DND-41 (cell line): ENCODE results near the gene CYTH4.

Experiments used
- ATAC-seq: fragments of 200-7000 bp; cut with Tn5 transposase; 3 replicates; pipeline ENCODE4 v1.9.1; 2021; ENCODE audit warnings: low read depth; ENCODE audit not compliant: insufficient read depth
- DNase-seq: peaks from one replicate; pipeline ENCODE4 v3.0.0-alpha.2; 2020
- H2AFZ ChIP-seq: 2 replicates; pipeline ENCODE4 v1.6.0; 2012; ENCODE audit warnings: low read depth, low read length
- H3K27ac ChIP-seq: 2 replicates; pipeline ENCODE4 v1.5.1; 2012; ENCODE audit warnings: low read length, inconsistent platforms
- H3K27me3 ChIP-seq: fragments of 200-600 bp; sonication (generic); 2 replicates; pipeline ENCODE4 v1.6.0; 2012; ENCODE audit warnings: low read length, mild to moderate bottlenecking, inconsistent platforms; ENCODE audit not compliant: insufficient read depth, poor library complexity
- H3K36me3 ChIP-seq: 2 replicates; pipeline ENCODE4 v1.5.1; 2012; ENCODE audit warnings: low read length, inconsistent platforms; ENCODE audit not compliant: insufficient read depth
- H3K4me1 ChIP-seq: 2 replicates; pipeline ENCODE4 v1.5.1; 2012; ENCODE audit warnings: mild to moderate bottlenecking, low read length; ENCODE audit not compliant: insufficient read depth
- H3K4me2 ChIP-seq: 2 replicates; pipeline ENCODE4 v1.6.0; 2012; ENCODE audit warnings: mild to moderate bottlenecking, moderate library complexity, low read length, inconsistent platforms; ENCODE audit not compliant: insufficient read depth
- H3K4me3 ChIP-seq, 2 experiments: fragments of 200-600 bp in 1 of 2; shearing (Covaris generic) in 1 of 2; 2 replicates each; pipeline ENCODE4 v1.5.1; 2012 to 2016; ENCODE audit warnings: inconsistent platforms in 2 of 2, low read length in 2 of 2, mild to moderate bottlenecking in 2 of 2, low read depth in 1 of 2, moderate library complexity in 1 of 2
- H3K79me2 ChIP-seq: 2 replicates; pipeline ENCODE4 v1.6.0; 2012; ENCODE audit warnings: low read length, inconsistent platforms; ENCODE audit not compliant: insufficient read depth
- H3K9ac ChIP-seq: 2 replicates; pipeline ENCODE4 v1.6.0; 2012; ENCODE audit warnings: low read depth, mild to moderate bottlenecking, inconsistent platforms, low read length, moderate library complexity
- H3K9me3 ChIP-seq: 2 replicates; pipeline ENCODE4 v1.5.1; 2012; ENCODE audit warnings: low read length, moderate library complexity, mild to moderate bottlenecking, inconsistent platforms; ENCODE audit not compliant: insufficient read depth, severe bottlenecking
- H4K20me1 ChIP-seq: 2 replicates; pipeline ENCODE4 v1.6.0; 2012; ENCODE audit warnings: low read length; ENCODE audit not compliant: insufficient read depth
- CTCF ChIP-seq: IDR thresholded peaks from 2 replicates; pipeline ENCODE4 v1.5.1; 2012; ENCODE audit warnings: borderline replicate concordance, low read length, moderate library complexity, mild to moderate bottlenecking; ENCODE audit not compliant: poor library complexity, severe bottlenecking; ENCODE audit errors: extremely low read depth
- EZH2 ChIP-seq: IDR thresholded peaks from 3 replicates; pipeline ENCODE4 v1.6.1; 2012; ENCODE audit warnings: borderline replicate concordance, low read depth, mild to moderate bottlenecking, moderate library complexity, low read length, inconsistent platforms; ENCODE audit not compliant: severe bottlenecking

The CYTH4 gene

GRCh38 chr22:37277384-37277783, 4.9 kb upstream of the CYTH4 start:
- H3K9me3 ChIP-seq, result no peaks in the 10 kb centered on the region
- H4K20me1 ChIP-seq, result no peaks in the 10 kb centered on the region
- H3K27me3 ChIP-seq, result no peaks in the 10 kb centered on the region
- no peaks in the 10 kb centered on the region for H3K79me2 ChIP-seq
- H3K27ac ChIP-seq, result no peak overlapping the region
- H3K4me2 ChIP-seq, result no peak overlapping the region
- no peak for TF ChIP-seq EZH2
- H2AFZ ChIP-seq, result no peak overlapping the region
- DNase-seq, result no peak
- no peaks in the 10 kb centered on the region for H3K4me1 ChIP-seq
- ATAC-seq, result no peak
- no peaks in the 10 kb centered on the region for H3K36me3 ChIP-seq
- no peak overlapping the region for H3K4me3 ChIP-seq
- H3K9ac ChIP-seq, result no peak overlapping the region

- no peak for DNase-seq
- TF ChIP-seq CTCF, result no peak
- TF ChIP-seq EZH2, result no peak
These were observed 4.0 kb upstream of the CYTH4 start for GRCh38 chr22:37278261-37278660.

GRCh38 chr22:37279331-37280181, 2.8 kb upstream of the CYTH4 start:
- TF ChIP-seq CTCF (no peak), EZH2 (no peak)
- H3K79me2 ChIP-seq, result no peaks in the 10 kb centered on the region
- H3K9me3 ChIP-seq, result no peaks in the 10 kb centered on the region
- H3K9ac ChIP-seq, result no peak overlapping the region
- ATAC-seq, result no peak
- no peak overlapping the region for H3K4me3 ChIP-seq
- H3K27ac ChIP-seq, result no peak overlapping the region
- H4K20me1 ChIP-seq, result peaks cover 4% of the 10 kb centered on the region
- H2AFZ ChIP-seq, result no peak overlapping the region
- H3K36me3 ChIP-seq, result no peaks in the 10 kb centered on the region
- peaks cover 11% of the 10 kb centered on the region for H3K4me1 ChIP-seq
- H3K27me3 ChIP-seq, result no peaks in the 10 kb centered on the region
- no peak overlapping the region for H3K4me2 ChIP-seq
- DNase-seq, result no peak

More at GRCh38 chr22:37278261-37278660, 4.0 kb upstream of the CYTH4 start:
- Histone ChIP-seq H3K4me1 (no peaks in the 10 kb centered on the region), H3K36me3 (no peaks in the 10 kb centered on the region), H3K27ac (no peak overlapping the region), H3K9ac (no peak overlapping the region), H3K9me3 (no peaks in the 10 kb centered on the region), H2AFZ (no peak overlapping the region), H3K79me2 (no peaks in the 10 kb centered on the region), H3K4me2 (no peak overlapping the region), H4K20me1 (no peaks in the 10 kb centered on the region), H3K27me3 (no peaks in the 10 kb centered on the region), H3K4me3 (no peak overlapping the region)
- no peak for ATAC-seq

GRCh38 chr22:37280718-37281117, 1.6 kb upstream of the CYTH4 start:
- DNase-seq, result no peak
- Histone ChIP-seq H2AFZ (no peak overlapping the region), H3K27me3 (no peaks in the 10 kb centered on the region)

More at GRCh38 chr22:37280718-37281117, 1.6 kb upstream of the CYTH4 start:
- ATAC-seq, result no peak
- Histone ChIP-seq H3K79me2 (no peaks in the 10 kb centered on the region), H3K4me1 (peaks cover 17% of the 10 kb centered on the region), H3K4me2 (no peak overlapping the region), H3K9ac (no peak overlapping the region), H3K9me3 (no peaks in the 10 kb centered on the region), H3K36me3 (no peaks in the 10 kb centered on the region), H4K20me1 (peaks cover 4% of the 10 kb centered on the region), H3K4me3 (no peak overlapping the region), H3K27ac (no peak overlapping the region)
- TF ChIP-seq CTCF (no peak), EZH2 (no peak)
